T-helper 1 cell treated with Interleukin-12 subunit alpha and Interleukin-12 subunit beta and Interleukin-4 antibody, amounts not matched to agents 30 ng/mL and 1 ng/mL, for 36 hours (primary cell): ENCODE measurements around the gene ABCG4. TPM values are rescaled to one million over a fixed set of nuclear protein-coding genes. Genes with fewer than 3 reads are reported as not detected.
"Not testable (repeated sequence)": the region's sequence is repeated elsewhere in the genome, so short reads cannot be mapped to it uniquely, and the experiment has no call there.

Source experiments
- intact Hi-C: fragments of 100-400 bp; cut with micrococcal nuclease; formaldehyde crosslinking; loops from one replicate; pipeline ENCODE4 v1.15.1; 2024
- total RNA-seq: library from RNA; stranded (reverse); gene quantifications from 2 replicates; pipeline ENCODE4 v1.2.3, GENCODE V29; 2022

ABCG4 gene
- total RNA-seq, 1 donor from 2014 or later = not detected

DNA sequence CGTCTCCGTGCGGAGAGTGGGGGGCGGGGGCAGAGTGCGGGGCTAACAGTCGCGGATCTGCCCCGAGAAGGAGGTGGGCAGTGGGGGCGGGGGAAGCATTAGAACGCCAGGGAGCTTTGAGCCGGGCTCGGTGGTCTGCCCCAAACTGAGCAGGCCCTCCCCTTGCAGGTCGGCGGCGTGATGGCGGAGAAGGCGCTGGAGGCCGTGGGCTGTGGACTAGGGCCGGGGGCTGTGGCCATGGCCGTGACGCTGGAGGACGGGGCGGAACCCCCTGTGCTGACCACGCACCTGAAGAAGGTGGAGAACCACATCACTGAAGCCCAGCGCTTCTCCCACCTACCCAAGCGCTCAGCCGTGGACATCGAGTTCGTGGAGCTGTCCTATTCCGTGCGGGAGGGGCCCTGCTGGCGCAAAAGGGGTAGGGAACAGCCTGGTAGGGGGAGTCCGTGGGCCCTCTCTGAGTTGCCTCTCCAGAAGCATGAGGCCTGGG lies 979 bp downstream of the ABCG4 start:
- intact Hi-C loops = loop anchor here (1.0 kb wide), 1 partner anchor 18 kb away; the partner anchor contains the start of gene NLRX1

DNA sequence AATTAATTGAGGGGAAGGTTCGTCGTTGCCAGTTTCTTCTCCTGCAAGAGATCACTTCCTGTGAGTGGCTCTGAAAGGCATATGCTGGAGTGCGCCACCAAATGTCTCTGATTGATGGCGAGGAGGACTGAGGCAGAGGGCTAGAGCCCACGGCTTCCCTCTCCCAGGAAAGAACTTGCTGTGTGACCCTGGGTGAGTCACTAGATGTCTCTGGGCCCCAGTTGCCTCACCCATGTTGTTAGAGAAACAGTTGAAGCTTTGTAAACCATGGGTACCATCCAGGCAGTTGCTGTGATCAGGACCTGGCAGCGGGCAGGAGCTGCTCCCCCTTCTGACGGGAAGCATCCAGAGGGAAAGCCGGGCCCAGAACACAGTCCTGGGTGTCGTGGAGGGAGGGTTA lies 3.2 kb downstream of the ABCG4 start:
- intact Hi-C loops = no loop called here

DNA sequence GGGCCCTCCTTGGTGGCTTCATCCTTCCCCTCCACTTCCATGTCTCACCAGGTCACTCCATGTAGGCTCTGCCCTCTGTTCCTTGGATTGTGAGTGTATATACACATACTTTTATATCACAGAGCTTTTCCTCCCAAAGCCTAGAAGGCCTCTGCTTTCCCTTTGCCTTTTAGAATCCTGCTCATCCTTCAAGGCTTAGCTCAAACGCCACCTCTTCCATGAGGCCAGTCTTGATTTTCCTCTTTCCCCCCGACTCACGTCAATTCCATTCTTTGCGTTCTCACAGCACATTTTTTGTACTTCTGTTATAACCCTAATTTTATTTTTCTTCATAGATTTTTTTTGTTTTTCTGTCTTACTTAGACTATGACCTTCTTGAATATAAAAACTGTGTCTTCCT lies 3.8 kb downstream of the ABCG4 start:
- intact Hi-C loops = no loop called here

DNA sequence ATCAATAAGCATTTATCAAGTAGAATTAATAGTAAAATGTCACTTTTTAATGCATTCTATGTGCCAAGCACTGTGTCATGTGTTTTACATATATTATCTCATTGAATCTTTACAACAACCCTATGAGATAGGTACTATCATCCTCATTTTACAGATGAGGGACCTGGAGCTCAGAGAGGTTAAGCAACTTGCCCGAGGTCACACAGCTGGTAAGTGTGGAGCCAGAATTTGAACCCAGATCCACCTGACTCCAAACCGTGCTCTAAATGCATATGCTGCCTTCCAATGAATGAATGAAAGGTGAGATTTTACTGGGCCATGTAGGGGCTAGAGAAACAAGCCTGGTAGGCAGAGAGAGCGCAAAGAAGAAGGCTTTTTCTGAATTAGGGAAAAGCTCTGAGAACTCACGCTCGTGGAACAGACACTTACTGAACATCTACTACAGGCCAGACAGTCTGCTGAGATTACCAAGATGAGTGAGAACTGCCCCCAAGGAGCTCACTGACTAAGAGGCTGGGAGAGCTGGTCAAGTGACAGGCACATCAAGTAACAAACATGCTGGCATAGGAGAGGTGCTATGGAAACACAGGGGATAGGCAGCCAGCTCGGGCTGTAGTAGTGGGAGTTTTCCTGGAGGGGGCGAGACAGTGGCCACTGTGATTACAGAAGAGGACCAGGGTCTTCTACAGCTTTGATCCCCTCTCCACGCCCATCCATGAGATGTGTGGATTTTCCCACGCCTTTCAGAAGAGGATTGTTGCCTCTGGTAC lies 4.4 kb downstream of the ABCG4 start:
- intact Hi-C loops = no loop called here

DNA sequence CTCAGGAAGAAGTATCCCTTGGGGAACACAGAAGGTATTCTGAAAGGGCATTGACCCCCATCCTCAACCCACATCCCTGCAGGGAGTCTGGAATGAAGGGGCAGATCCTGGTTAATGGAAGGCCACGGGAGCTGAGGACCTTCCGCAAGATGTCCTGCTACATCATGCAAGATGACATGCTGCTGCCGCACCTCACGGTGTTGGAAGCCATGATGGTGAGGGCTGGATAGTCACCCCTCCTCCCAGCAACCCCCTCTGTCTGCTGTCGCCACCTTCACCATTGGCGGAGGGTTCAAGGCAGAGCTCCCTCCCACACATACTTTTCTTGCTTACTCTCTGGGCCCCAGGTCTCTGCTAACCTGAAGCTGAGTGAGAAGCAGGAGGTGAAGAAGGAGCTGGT lies 5.3 kb downstream of the ABCG4 start:
- intact Hi-C loops = no loop called here

DNA sequence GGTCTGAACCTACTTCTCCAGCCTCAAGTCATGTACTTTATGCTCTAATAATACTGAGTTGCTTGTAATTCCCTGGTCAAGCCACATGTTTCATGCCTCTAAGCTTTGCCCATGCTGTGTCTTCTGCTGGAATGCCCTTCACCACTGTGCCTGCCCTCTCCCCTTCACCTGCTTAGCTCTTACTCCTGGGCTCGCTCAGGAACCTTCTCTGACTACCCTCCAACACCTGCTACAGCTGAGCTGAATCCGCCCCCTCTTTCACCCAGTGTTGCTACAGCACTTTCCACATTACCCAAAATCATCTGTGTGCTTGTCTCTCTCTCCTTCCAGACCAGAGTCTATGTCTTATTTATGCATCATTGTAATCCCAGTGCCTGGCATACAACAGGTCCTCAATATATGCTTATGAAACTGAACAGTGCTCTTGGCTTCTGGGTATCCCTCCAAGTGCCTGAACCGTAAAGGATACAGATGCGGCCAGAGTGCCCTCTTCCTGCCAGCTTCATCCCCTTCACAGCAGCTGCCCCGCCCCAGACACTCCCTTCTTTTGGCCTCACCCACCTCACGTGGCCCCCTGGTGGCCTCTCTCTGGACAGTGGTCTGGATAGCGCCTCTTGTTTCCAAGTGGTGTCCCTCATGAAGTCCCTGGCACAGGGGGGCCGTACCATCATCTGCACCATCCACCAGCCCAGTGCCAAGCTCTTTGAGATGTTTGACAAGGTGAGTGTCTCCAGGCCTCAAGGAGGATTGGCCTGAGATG lies 7.1 kb downstream of the ABCG4 start:
- intact Hi-C loops = no loop called here

DNA sequence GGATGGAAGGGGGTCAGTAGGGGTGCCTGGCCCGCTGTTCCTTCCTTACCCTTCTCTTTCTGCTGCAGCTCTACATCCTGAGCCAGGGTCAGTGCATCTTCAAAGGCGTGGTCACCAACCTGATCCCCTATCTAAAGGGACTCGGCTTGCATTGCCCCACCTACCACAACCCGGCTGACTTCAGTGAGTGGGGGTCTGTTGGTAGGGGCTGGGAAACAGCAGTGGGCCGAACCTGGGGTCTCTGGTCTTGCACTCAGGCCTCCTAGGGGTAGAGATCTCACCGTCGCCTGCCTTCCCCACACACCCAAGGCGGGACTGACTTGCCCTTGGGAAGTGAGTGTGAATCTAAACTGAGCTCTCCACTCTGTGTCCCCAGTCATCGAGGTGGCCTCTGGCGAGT lies 7.6 kb downstream of the ABCG4 start:
- intact Hi-C loops = no loop called here

DNA sequence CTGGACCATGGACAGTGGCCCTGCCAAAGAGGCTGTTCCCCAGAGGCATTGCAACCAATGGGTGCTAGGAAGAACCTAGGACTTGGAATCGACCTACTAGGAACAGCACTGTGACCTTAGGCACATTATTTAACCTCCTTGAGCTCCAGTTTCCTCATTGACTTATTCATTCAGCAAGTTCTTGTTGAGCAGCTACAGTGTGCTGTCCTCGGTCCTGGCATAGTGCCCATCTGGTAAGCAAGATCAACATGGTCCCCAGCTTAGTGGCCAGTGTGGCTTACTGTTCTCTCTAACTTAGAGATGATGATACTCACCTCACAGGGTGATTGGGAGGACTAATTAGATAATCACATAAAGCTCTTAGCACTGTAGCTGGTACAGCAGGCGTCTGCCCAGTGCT lies 8.2 kb downstream of the ABCG4 start:
- intact Hi-C loops = no loop called here

DNA sequence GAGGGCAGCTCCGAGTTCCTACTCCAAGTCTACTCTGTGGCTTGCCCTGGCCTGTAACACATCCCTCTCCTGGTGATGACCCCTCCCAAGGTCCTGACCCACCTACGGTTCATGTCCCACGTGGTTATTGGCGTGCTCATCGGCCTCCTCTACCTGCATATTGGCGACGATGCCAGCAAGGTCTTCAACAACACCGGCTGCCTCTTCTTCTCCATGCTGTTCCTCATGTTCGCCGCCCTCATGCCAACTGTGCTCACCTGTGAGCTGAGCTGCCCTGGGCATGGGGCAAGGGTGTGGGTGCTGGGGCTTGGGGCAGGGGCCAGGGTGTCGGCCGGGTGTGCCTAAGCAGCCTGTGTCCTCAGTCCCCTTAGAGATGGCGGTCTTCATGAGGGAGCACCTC lies 9.6 kb downstream of the ABCG4 start:
- intact Hi-C loops = no loop called here

DNA sequence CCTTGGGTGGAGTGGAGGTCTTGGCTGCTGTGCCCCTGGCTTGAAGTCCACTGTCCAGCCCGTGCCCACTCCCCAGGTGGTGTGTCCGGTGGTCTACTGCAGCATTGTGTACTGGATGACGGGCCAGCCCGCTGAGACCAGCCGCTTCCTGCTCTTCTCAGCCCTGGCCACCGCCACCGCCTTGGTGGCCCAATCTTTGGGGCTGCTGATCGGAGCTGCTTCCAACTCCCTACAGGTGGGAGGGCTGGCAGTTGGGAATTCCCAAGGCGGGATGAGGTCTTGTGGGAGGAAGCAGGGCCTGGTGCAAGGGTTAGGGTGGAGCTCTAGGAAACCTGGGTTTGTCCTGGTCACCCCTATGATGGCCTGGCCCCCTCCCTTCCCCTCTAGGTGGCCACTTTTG lies 11.3 kb downstream of the ABCG4 start:
- intact Hi-C loops = no loop called here

DNA sequence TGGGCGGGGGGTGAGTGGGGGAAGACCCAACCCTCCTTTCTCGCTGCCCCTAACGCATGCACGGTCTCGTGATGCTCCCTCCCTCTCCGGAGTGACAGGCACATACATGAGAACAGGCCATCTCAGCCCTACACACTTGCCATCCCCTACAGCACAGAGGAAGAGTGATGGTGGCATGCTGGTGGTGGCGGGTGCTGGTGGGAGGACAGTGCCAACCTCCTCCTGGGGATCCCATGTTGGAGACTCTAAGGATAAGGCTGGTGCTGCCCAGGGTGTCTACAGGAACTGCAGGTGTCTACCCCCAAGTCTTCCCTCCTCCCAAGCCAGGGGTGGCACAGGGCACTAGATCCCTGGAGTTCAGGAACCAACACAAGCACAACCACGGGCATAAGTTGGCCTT lies 13.0 kb downstream of the ABCG4 start:
- intact Hi-C loops = no loop called here

DNA sequence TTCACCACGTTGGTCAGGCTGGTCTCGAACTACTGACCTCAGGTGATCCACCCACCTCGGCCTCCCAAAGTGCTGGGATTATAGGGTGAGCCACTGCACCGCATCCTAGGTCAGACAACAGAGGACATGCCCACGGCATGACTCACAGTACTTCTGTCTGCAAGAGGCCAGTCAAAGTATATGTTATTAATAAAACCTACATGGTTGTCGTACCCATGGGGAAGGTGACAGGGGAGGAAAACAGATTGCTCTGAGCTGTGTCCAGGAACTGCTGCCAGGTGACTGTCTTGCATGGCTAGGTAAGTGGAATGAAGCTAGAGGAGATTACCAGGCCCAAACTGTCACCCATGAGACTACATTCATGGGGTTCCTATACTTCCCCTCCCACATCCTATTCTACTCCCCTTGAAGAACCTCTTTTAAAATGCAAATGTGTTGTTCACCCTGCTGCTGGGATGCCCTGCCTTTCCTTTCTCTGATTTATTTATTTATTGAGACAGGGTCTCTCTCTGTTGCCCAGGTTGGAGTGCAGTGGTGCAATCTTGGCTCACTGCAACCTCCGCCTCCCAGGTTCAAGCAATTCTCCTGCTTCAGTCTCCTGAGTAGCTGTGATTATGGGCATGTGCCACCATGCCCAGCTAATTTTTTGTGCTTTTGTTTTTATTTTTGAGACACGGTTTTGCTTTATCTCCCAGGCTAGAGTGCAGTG lies 17.7 kb downstream of the ABCG4 start:
- intact Hi-C loops = no loop called here

DNA sequence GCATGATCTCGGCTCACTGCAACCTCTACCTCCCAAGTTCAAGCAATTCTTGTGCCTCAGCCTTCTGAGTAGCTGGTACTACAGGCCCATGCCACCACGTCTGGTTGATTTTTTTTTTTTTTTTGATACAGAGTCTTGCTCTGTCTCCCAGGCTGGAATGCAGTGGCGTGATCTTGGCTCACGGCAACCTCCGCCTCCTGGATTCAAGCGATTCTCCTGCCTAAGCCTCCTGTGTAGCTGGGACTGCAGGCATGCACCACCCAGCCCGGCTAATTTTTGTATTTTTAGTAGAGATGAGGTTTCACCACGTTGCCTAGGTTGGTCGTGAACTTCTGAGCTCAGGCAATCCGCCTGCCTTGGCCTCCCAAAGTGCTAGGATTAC lies 18.2 kb downstream of the ABCG4 start:
- intact Hi-C loops = not testable (repeated sequence)

DNA sequence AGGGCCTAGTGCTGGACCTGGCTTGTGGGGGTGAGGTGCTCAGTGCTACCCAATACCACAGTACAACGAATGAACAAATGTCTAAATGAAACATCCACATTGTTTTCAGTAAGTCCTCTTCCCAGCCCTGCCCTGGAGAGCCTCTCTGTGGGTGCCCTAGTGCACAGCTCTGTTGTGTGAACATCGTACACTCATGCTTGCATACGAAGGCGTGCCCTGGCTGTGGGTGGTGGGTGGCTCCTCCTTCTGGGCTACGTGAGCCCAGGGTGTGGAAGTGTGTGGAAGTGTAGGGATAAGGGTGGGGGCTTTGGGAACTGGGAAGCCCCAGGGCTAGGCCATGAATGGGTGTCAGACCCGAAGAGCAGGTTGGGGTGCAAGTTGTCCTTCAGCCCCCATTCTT lies 19.1 kb downstream of the ABCG4 start:
- intact Hi-C loops = loop anchor here (1.0 to 2.0 kb wide), 8 partner anchors 19 to 153 kb away; partner anchors contain the start of genes ABCG4, CBL, DPAGT1 and HINFP

DNA sequence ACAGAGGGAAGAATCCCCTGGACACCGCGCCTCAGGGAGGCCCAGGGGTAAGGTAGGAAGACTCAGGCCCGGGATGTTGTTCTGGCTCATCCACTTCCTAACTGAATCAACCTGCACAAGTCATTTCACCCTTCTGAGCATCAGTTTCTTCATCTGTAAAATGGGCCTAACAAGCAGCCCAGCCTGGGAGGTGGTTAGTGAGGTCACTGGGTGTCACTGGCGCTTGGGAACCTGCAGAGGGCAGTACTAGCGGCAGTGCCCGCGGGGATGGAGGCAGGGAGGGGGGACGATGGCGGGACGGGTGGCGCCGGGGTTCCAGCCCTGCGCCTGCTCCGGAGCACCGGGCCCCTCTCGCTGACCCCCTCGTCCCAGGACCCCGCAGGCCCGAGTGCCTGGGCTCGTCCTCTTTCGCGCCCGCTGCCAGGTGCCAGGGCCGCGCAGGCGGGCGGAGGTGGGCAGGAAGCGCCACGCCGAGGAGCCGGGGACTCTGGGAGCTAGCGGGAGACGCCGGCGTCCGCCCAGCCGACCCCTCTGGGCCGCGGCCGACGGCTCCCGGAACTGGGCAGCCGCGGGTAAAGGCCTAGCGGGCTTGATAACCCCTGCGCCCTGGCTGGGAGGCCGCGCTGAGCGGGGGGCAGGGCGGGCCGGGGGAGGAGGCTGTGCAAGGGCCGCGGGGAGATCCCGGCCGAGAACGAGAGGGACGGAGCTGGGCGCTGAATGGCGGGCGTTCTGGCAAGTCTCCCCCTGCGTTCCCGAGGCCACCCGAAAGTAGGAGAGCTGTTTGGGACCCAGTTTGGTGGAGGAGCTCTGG lies 19.8 kb downstream of the ABCG4 start, which contains the start of gene NLRX1:
Gene NLRX1, plus strand, starts transcription at position 255 of the 811 bp plus-strand sequence. CDS start 2,679 bp downstream, outside the sequence.
- intact Hi-C loops = loop anchor here (1.0 to 2.0 kb wide), 8 partner anchors 19 to 153 kb away; partner anchors contain the start of genes ABCG4, CBL, DPAGT1 and HINFP

DNA sequence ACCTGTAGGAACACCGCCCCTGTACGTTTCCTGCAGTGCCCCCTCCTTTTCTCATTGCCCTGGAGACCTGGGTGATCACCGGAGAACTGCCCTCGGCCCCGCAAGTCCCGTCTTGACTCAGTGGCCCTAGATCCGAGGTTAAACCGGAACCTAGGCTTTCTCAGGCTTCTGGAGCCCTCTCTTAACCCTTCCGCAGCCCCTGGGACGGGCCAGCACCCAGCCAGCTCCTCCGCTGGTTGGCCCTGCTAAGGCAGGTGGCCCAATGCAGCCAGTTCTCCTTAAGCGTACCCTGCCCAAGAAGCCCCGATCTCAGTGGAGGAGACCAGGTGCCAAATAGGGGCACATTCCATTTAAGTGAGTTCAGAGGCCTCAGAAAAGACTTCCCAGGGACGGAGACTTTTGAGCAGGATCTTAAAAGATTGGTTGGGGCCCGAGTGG lies 20.4 kb downstream of the ABCG4 start:
- intact Hi-C loops = loop anchor here (2.0 kb wide), 2 partner anchors 38 to 68 kb away; partner anchors contain the start of genes CBL and DPAGT1

DNA sequence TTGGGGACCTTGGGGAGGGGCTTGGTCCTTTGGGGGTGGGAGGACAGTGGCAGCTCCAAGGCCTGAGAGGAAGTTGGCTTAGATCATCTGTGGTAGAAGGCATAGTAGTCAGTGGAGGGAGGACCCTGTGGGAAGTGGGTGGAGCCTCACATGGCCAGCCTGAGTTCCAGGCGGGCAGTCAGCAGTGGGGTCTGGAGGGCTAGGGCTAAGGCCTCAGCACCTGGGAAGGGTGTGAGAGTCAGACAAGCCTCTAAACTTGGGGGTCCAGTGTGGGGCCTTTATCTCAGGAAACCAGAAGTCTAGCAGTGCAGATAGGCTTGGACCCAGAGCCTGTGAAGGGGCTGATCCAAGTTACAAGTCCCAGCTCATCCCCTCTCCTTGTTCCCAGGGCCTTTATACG lies 23.7 kb downstream of the ABCG4 start:
- intact Hi-C loops = no loop called here

DNA sequence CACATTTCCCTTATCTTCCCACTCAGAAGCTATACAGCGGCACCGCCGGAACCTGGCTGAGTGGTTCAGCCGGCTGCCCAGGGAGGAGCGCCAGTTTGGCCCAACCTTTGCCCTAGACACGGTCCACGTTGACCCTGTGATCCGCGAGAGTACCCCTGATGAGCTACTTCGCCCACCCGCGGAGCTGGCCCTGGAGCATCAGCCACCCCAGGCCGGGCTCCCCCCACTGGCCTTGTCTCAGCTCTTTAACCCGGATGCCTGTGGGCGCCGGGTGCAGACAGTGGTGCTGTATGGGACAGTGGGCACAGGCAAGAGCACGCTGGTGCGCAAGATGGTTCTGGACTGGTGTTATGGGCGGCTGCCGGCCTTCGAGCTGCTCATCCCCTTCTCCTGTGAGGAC lies 24.6 kb downstream of the ABCG4 start:
- intact Hi-C loops = no loop called here

DNA sequence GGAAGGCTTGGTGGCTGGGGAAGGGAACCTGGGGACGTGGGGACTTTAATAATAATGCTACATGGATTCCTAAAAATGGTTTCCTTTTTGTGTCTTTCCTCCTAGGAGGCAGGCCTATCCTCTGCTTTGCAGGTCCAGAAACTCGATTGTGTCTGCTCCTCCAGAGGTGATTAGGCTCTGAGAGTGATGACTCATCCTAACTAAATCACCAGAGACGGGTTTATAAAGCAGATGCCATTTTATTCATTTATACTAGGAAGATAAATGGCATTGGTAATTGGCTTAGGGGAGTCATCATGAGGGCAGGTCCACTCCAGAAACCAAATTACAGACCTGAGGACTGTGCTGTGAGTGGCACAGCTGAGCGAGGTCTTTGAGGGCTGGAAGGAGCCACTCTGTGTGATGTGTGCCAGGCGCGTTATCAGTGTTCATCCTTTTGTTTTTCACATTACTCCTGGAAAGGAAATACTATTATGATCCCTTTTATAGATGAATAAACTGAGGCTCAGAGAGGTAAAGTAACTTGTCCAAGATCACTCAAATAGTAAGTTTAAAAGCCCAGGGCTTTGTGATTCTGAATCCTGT lies 26.7 kb downstream of the ABCG4 start:
- intact Hi-C loops = no loop called here

DNA sequence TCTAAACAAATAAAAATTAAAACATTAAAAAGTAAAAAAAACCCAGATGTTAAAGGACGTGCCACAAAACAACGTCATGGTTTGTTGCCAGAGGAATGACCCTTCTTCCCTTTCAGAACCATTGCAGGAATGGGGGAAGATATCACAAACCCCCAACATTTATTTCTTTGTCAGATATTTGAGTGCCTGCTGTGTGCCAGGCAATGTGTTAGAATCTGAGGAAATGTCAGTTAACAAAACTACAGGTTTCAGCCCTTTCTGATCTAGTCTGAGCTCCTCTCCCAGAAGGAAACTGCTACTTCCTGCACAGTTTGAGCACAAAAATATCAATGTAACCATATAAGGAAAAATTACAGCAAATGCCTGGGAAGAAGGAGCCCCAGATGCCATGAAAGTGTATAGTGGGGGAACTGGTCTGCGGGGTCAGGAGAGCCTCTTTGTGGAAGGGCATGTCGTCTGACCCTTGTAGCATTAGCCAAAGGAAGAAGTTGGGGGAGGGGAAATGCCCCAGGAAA lies 29.4 kb downstream of the ABCG4 start:
- intact Hi-C loops = no loop called here
